ENCODE data around the gene GALNT18. TPM values are rescaled to one million over a fixed set of nuclear protein-coding genes. Genes with fewer than 3 reads are reported as not detected.

Gene GALNT18
- total and polyA plus RNA-seq, 2 of the 4 experiments (the other 2 are of a cell fraction) = 9.5 to 11.3 TPM

DNA sequence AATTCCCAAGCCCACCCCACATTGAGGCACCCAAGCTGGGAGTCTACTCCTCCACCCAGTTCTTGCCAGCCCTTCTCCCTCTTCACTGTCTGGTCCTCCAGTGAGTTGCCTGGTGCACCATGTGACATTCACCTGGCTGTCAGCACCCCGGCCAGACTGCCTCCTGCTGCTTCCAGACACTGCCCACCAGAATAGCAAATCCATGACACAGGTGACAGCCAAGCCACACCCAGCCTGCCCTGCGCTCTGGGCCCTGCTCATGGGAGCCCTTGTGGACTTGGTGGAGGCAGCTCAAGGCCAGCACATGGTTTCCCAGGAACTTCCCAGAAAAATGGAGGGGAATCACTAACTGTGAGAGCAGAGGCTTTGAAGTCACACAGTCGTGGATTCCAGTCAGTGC lies 172.5 kb downstream of the GALNT18 start:
- no peak overlapping the region for H3K23ac ChIP-seq (ENCODE audit: low read depth, low read length)
- H2BK5ac ChIP-seq (ENCODE audit: low read depth, low read length, poor library complexity, severe bottlenecking) = no peak overlapping the region
- H3K4me1 ChIP-seq (ENCODE audit: control insufficient read depth, insufficient read depth, low read length) = peaks cover 14% of the 10 kb centered on the region
- H2AFZ ChIP-seq (replicated peaks; ENCODE audit: low read length, poor library complexity) = no peak overlapping the region
- intact Hi-C loops (cut with micrococcal nuclease) (no loop called here), dilution Hi-C loops (cut with HindIII; ENCODE audit: low sequenced_read_pairs, unreplicated experiment) (no loop called here), in situ Hi-C loops (cut with MboI; ENCODE audit: low sequenced_read_pairs) (no loop called here)
- peaks cover 17% of the 10 kb centered on the region for H3K9me1 ChIP-seq (ENCODE audit: insufficient read depth, low read length)
- peak overlapping the region; percentile 98 for H4K91ac ChIP-seq (ENCODE audit: insufficient read depth, low read depth, low read length)
- no peak for DNase-seq
- H3K14ac ChIP-seq (replicated peaks; ENCODE audit: low read depth, low read length) = peak overlapping the region; percentile 58
- H2BK15ac ChIP-seq (ENCODE audit: low read depth, low read length) = peak overlapping the region; percentile 78
- no peaks in the 10 kb centered on the region for H3K9me3 ChIP-seq (ENCODE audit: control insufficient read depth, insufficient read depth, low read length)
- H2BK20ac ChIP-seq (ENCODE audit: low read depth, low read length) = peak overlapping the region; percentile 99
- ATAC-seq (ENCODE audit: low read depth) = no peak
- no CpG with 5 or more reads among the region's 3 CpGs for WGBS, 2 experiments (ENCODE audit: extremely low coverage in 2 of 2, insufficient read length in 1 of 2)
- H4K5ac ChIP-seq (ENCODE audit: low read depth, low read length) = no peak overlapping the region
- TF ChIP-seq NFE2L2 (IDR thresholded peaks at IDR 0.05; ENCODE audit: low read depth, low read length) (no peak), CEBPB (IDR thresholded peaks at IDR 0.05; ENCODE audit: low read depth, low read length) (no peak), CHD1 (IDR thresholded peaks at IDR 0.05; ENCODE audit: low read depth, low read length) (no peak), MAFK (IDR thresholded peaks at IDR 0.05; ENCODE audit: low read depth, low read length) (no peak), USF2 (IDR thresholded peaks at IDR 0.05; ENCODE audit: low read depth, low read length) (no peak), RFX5 (IDR thresholded peaks at IDR 0.05; ENCODE audit: low read depth, low read length) (no peak), ELK1 (IDR thresholded peaks at IDR 0.05; ENCODE audit: borderline replicate concordance, low read depth, low read length) (no peak), MXI1 (IDR thresholded peaks at IDR 0.05; ENCODE audit: borderline replicate concordance, low read depth, low read length) (no peak)
- CTCF ChIA-PET = no interaction called here
- H3K4ac ChIP-seq (ENCODE audit: low read depth, low read length) = peak overlapping the region; percentile 80
- H2BK120ac ChIP-seq (ENCODE audit: low read depth, low read length) = peak overlapping the region; percentile 99
- POLR2A ChIA-PET (ENCODE audit: unreplicated experiment) = no interaction called here
- H2AK5ac ChIP-seq (ENCODE audit: low read depth, low read length) = peak overlapping the region; percentile 57; the same call in 1 of the 2 replicates
- H3K4me2 ChIP-seq (ENCODE audit: low read depth, low read length) = no peak overlapping the region
- H4K20me1 ChIP-seq (ENCODE audit: insufficient read depth, low read length) = no peaks in the 10 kb centered on the region
- H3K79me1 ChIP-seq (ENCODE audit: low read depth in 1 of 2, low read length in 2 of 2) = no peaks in the 10 kb centered on the region
- H3K18ac ChIP-seq (ENCODE audit: low read depth, low read length) = 0 out of 2 replicates have a peak overlapping the region, but pooled peaks have one; percentile 24
- no peaks in the 10 kb centered on the region for H3K27me3 ChIP-seq (ENCODE audit: control insufficient read depth, insufficient read depth, low read length)
- no peak overlapping the region for H2AK9ac ChIP-seq (replicated peaks; ENCODE audit: low read depth, low read length, poor library complexity)
- H4K8ac ChIP-seq (ENCODE audit: low read depth in 2 of 2, low read length in 2 of 2) = peak overlapping the region; percentile 38 to 92; a peak in 3 of 4 replicates
- no peaks in the 10 kb centered on the region for H3K36me3 ChIP-seq (ENCODE audit: control insufficient read depth, insufficient read depth, low read length)
- no peak overlapping the region for H3K9ac ChIP-seq (ENCODE audit: low read depth, low read length)
- no peak overlapping the region for H3K4me3 ChIP-seq (ENCODE audit: insufficient read depth, low read depth, low read length)
- no peak overlapping the region for H3K56ac ChIP-seq (ENCODE audit: extremely low read depth, insufficient read depth, low read length)
- BruUV-seq (replicated peaks) = no TSS peak
- H3K27ac ChIP-seq (ENCODE audit: insufficient read depth, low read length) = no peak overlapping the region

All from IMR-90 (cell line).